Measurements from ENCODE around the gene UBE2Q2. TPM values are rescaled to one million over a fixed set of nuclear protein-coding genes. Genes with fewer than 3 reads are reported as not detected.

The UBE2Q2 gene
- total and polyA plus RNA-seq, 9 of the 15 experiments (the other 6 are each of a cell fraction or from before 2014, with no cell fraction given): 6.2 to 24.0 (median 16.2) TPM

GRCh38 chr15:75943246-75943645, 100.0 kb downstream of the UBE2Q2 start:
- DNase-seq (ENCODE audit: extremely low read depth in 1 of 4, low spot score in 3 of 4): no peak
- no peak overlapping the region for H3K4me2 ChIP-seq (ENCODE audit: insufficient read depth, low read length)
- H4K20me1 ChIP-seq (replicated peaks; ENCODE audit: control insufficient read depth, insufficient read depth, low read length): no peaks in the 10 kb centered on the region
- no peak for FAIRE-seq
- H3K9me1 ChIP-seq (ENCODE audit: control insufficient read depth, insufficient read depth, low read length): no peaks in the 10 kb centered on the region
- TF ChIP-seq CREB3L1 (IDR thresholded peaks at IDR 0.05; ENCODE audit: borderline replicate concordance, low read depth) (no peak), L3MBTL2 (IDR thresholded peaks at IDR 0.05) (0 out of 2 replicates have a peak, but pooled peaks have one; percentile 6), ZBED1 (IDR thresholded peaks at IDR 0.05) (no peak), RAD51 (IDR thresholded peaks at IDR 0.05; ENCODE audit: borderline replicate concordance, low read depth) (no peak), ETV6 (IDR thresholded peaks at IDR 0.05; ENCODE audit: borderline replicate concordance in 1 of 2, low read depth in 2 of 2, low read length in 1 of 2) (no peak), ETV6 (CRISPR knock-in tag; IDR thresholded peaks at IDR 0.05; ENCODE audit: borderline replicate concordance) (no peak), KDM5B (IDR thresholded peaks at IDR 0.05; ENCODE audit: insufficient replicate concordance, low read depth, low read length) (no peak), POU5F1 (IDR thresholded peaks at IDR 0.05; ENCODE audit: borderline replicate concordance, low read depth, low read length, partially characterized antibody) (no peak), HDGF (IDR thresholded peaks at IDR 0.05) (no peak)
- H3K27me3 ChIP-seq (ENCODE audit: control insufficient read depth in 2 of 2, insufficient read depth in 2 of 2, low read length in 2 of 2): 0 out of 5 replicates have a peak, but pooled peaks cover 2 to 4% of the 10 kb centered on the region in 2 experiments
- ChIA-PET CTCF (ENCODE audit: low intra/inter-chr PET ratio) (no interaction called here), POLR2A (no interaction called here)
- H3K36me3 ChIP-seq (ENCODE audit: control insufficient read depth, insufficient read depth, low read length): no peaks in the 10 kb centered on the region; the same call in 2 of the 3 replicates
- 0 out of 2 replicates have a peak, but pooled peaks cover 2% of the 10 kb centered on the region for H3K9me3 ChIP-seq (replicated peaks; ENCODE audit: control insufficient read depth, insufficient read depth, low read depth, low read length)
- no peaks in the 10 kb centered on the region for H3K79me2 ChIP-seq (ENCODE audit: control insufficient read depth, insufficient read depth, low read length)
- ATAC-seq: no peak
- WGBS (ENCODE audit: insufficient coverage, low coverage, missing lambda C conversion rate): 55% methylated on average over 5 of the region's 5 CpGs
- H3K27ac ChIP-seq (ENCODE audit: extremely low read depth, low read depth, low read length): no peak overlapping the region
- intact Hi-C loops (cut with micrococcal nuclease) (no loop called here), in situ Hi-C loops (cut with MboI) (no loop called here)
- no peak overlapping the region for H3K9ac ChIP-seq (ENCODE audit: insufficient read depth in 1 of 2, low read depth in 2 of 2, low read length in 2 of 2)
- no peak overlapping the region for H3K4me3 ChIP-seq
- H2AFZ ChIP-seq (ENCODE audit: low read depth, low read length): no peak overlapping the region
- H3K4me1 ChIP-seq (replicated peaks in 1 of 2; ENCODE audit: control insufficient read depth in 2 of 2, insufficient read depth in 2 of 2, low read length in 2 of 2): no peaks in the 10 kb centered on the region
- BruUV-seq (replicated peaks): no TSS peak

All from K562 (cell line).